Measurements from ENCODE around the gene NOVA2.

NOVA2 gene

GRCh38 chr19:45929247-45929646, 44.4 kb downstream of the NOVA2 start:
- no peak overlapping the region for H3K4me3 ChIP-seq (ENCODE audit: low read depth, low read length)

DNA sequence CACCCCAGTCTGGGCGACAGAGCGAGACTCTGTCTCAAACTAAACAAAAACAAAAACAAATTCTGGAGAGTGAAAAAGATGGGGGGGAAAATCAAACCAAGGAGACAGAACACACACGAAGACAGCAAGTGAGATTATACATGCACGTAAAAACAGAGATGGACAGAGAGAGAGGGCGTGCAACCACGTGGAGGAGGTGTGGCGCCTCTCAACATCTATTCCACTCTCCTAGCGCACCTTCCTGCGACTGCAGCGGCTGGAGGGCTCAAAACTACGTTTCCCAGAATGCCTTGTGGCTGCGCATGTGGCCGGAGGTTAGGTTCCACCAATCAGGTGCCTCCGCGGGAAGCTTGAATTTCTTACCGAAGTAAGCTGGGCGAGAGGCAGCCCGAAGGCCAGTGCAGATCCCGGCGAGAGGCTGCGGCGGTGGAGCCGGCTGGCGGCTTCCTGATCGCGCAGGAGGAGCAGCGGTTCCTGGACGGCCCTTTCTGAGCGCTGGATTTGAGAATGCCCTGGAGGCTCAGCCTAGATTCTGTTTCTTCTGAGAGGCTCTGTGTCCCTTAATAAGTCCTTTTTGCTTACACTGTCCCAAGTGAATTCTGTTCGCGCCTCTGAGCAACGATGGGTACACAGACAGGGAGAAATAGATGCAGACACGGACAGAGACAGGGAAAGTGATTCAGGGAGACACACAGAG, 46.0 kb downstream of the NOVA2 start:
- H3K4me3 ChIP-seq (ENCODE audit: low read depth, low read length): no peak overlapping the region

- H3K4me3 ChIP-seq (ENCODE audit: low read depth, low read length): no peak overlapping the region
Observed at GRCh38 chr19:45924891-45925447, 48.7 kb downstream of the NOVA2 start.

DNA sequence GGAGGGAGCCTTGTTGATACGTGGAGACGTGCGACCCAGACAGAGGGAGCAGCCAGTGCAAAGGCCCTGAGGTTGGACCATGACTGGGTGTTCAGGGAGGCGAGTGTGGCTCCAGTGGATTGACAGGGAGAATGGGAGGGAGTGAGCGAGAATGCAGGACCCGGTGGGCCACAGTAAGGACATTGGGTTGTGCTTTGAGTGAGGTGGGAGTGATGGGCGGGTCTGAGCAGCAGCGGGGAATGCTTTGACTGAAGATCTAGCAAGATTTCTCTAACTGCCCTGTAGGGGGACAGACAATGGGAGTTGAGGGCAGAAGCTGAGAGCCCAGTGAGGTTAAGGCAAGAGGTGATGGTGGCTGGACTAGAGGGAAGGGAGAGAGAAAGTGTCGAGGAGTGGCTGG, 51.4 kb downstream of the NOVA2 start:
- H3K4me3 ChIP-seq (ENCODE audit: low read depth, low read length): no peak overlapping the region

GRCh38 chr19:45920458-45920857, 53.2 kb downstream of the NOVA2 start:
- no peak overlapping the region for H3K4me3 ChIP-seq (ENCODE audit: low read depth, low read length)

DNA sequence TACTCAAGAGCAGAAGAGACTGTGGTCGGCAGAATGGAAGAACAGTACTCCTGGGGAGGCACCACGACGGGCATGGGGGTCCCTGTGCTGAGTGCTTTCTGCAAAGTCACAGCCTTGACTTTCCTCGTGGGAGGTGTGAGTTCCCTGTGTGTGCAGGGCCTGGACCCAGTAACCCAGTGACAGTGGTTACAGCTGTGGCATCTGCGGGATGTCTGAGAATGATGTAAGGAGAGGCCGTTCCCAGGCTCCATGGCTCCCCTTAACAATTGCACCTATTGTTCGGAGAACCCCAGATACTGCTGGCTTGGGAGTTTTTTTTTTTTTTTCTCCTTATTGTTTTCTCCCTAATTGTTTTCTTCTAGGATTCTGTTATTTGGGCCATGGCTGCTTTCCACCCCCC, 54.0 kb downstream of the NOVA2 start:
- H3K4me3 ChIP-seq (ENCODE audit: low read depth, low read length): no peak overlapping the region

DNA sequence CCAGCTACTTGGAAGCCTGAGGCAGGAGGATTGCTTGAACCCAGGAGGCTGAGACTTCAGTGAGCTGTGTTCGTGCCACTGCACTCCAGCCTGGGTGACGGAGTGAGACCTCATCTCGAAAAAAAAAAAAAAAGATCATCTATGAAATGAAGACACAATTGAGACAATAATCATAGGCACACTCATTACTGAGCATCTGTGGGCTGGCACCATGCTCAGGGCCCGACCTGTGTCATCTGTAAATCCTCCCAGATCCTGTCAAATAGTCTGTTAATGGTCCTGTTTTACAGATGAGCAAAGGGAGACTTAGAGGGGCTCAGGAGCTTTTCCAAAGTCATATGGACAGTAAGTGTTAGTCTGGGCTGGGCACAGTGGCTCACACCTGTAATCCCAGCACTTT, 54.9 kb downstream of the NOVA2 start:
- no peak overlapping the region for H3K4me3 ChIP-seq (ENCODE audit: low read depth, low read length)

GRCh38 chr19:45917421-45918091, 56.1 kb downstream of the NOVA2 start:
- H3K4me3 ChIP-seq (ENCODE audit: low read depth, low read length): no peak overlapping the region

DNA sequence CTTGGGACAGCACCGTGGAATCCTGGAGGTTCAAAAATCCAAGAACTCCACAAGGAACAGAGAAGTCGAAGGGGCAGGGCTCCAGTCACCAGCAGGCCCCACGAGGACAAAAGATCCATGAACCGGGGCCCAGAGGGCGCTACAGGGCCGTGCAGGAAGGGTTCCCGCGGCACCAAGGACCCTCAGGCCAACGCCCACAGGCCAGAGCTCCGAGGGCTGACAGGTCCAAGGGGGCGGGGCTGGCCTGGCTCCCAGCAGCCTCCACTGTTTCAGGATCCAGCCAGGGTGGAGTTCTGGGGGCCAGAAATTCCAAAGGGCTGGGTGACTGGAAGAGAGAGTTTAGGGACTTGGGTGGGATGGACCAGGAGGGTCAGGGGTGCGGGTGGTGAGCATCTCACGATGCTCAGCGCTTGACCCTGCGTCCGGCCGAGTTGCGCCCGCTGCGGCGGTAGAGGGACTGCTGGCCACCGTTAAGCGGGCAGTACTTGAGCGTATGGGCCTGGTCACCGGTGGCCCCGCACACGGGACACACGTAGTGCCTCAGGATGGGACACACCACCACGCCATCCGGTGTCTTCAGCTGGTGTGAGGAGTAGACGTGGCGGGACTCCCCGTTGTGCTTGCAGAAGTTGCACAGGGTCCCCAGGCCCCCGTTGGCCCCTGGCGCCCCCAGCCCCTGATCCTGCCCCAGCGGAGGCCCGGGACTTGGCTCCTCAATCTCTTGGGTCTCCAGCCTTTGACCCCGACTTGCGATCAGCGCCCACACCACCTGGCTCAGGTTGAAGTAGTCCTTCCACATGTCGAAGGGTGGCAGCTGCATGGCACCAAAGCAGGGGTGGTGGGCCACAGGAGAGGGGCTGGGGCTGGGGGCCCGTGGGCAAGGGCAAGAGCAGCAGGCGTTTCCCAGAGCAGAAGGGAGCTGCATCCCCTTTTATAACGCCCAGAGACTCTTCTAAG, 59.5 kb downstream of the NOVA2 start, which contains the start of gene NANOS2:
Gene NANOS2 (minus strand): TSS at position 905 of the 957 bp plus-strand sequence. CDS start 85 bp downstream, at position 820.
- no peak within 1 kb of the TSS for H3K4me3 ChIP-seq (ENCODE audit: low read depth, low read length)

DNA sequence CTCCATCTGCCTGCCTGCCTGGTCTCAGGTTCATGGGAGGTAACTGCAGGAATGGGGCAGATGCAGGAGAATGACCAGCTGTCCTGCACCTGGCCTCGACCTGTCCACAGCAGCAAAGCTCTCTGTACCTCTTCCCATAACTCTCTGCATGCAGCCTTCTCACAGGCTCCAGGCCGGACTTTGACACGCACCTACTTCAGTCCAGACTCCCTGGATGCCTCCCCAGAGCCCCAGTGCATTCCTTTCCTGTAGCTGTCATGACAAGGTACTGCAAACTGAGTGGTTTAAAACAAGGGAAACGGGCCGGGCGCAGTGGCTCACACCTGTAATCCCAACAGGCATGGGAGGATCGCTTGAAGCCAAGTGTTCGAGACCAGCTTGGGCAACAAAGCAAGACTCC, 62.4 kb downstream of the NOVA2 start:
- no peak overlapping the region for H3K4me3 ChIP-seq (ENCODE audit: low read depth, low read length)

DNA sequence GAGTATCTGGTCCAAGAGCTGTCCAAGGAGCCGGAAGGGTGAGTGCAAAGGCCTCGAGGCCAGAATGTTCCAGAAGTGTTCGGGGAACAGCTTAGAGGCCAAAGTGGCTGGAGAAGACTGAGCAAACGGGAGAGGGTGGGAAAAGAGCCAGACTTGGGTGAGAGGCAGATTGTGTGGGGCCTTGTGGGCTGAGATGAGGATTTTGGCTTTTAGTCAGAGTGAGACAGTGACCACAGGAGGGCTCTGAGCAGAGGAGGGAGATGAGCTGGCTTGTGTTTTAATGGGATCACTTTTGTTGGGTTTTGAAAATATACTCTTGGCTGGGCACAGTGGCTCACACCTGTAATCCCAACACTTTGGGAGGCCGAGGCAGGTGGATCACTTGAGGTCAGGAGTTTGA, 64.7 kb downstream of the NOVA2 start:
- no peak overlapping the region for H3K4me3 ChIP-seq (ENCODE audit: low read depth, low read length)

DNA sequence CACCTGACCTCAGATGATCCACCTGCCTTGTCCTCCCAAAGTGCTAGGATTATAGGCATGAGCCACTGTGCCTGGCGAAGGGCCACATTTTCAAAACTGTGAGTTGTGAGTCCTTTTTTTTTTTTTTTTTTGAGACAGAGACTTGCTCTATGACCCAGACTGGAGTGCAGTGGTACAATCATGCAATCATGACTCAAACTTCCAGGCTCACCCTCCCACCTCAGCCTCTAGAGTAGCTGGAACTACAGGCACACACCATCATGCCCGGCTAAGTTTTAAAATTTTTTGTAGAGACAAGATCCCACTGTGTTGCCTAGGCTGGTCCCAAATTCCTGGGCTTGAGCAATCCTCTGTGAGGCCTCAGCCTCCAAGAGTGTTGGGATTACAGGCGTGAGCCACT, 67.4 kb downstream of the NOVA2 start:
- H3K4me3 ChIP-seq (ENCODE audit: low read depth, low read length): no peak overlapping the region

GRCh38 chr19:45905011-45905410, 68.7 kb downstream of the NOVA2 start:
- H3K4me3 ChIP-seq (ENCODE audit: low read depth, low read length): no peak overlapping the region

DNA sequence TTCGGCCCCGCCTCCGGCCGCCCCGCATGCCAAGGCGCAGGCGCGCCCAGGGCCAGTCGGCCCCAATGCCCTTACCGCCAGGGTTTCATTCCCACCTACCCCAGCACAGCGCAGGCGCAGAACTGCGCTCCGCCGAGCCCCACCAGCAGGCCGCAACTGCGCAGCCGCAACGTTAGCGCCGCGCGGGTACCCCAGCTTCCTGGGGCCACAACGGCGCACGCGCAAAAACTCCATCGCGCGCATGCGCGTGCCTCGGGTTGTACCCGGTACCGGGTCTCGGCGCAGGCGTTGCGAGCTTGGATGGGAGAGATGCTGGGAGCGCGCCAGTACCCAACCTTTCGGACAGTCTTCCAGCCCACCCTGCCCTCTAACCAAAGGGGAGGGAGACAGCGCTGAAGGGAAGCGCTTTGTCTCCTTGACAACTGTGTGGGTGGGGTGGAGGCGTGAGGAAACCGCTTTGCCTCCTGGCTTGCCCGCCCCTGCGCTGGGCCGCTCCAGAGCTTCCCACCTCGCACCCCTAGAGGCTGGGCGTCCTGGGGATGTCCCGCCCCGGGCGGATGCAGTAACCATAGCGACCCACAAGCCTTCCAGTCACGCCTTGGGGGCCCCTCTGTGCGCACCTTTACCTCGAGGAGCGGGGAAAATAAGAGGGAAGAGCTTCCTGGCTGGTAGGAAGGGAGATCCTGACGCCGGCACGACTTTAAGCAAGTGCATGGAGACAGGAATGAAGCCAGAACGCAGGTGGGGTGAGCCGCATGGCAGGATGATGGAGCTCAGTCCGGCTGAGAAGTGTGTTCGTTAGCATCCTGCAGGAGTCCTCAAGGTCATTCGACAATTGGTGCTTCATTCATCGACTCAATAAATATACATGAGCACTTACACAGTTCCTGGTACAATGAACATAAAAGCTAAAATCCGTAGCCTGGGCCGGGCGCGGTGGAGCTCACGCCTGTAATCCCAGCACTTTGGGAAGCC, 70.7 kb downstream of the NOVA2 start:
- peak overlapping the region; percentile 66 for H3K4me3 ChIP-seq (ENCODE audit: low read depth, low read length)

DNA sequence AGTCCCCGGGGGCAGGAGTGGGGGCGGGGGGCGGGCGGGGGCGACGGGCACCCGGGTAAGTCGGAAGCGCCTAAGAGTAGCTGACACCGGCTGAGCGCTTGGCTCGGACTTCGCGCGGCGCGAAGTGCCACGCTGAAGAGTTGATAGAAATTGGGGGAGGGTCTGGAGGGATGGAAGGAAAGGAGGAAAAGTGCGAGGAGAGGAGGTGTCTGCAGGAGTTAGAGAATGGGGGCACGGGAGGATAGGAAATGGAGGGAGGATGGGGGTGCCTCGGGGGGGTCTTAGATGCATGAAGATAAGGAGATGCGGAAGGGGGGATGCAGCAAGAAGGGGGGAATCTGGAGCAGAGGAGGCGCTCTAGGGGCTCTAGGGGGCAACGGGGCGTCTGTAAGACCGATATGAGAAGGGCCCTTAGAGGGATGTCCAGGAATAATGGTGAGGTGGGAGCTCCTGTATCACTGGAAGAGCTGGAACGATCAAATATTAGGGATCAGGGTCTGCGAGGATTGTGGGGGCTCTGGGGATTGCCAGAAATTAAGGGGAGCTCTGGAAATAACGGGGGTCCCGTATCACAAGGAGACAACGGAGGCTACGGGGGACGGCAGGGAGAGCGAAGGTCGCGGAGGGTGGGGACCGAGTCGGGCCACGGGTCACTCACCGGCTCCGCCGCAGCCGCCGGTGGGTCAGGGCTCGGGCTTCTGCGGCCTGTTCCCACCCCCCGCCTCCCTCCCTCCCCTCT, 71.6 kb downstream of the NOVA2 start, which contains the start of gene MYPOP:
Gene MYPOP (minus strand): TSS at position 702 of the 739 bp plus-strand sequence. CDS start 840 bp downstream, outside the sequence.
- H3K4me3 ChIP-seq (ENCODE audit: low read depth, low read length): peak within 1 kb of the TSS; percentile 66

- peak overlapping the region; percentile 43 for H3K4me3 ChIP-seq (ENCODE audit: low read depth, low read length)
Observed at GRCh38 chr19:45901432-45901911, 72.2 kb downstream of the NOVA2 start.

GRCh38 chr19:45900738-45901431, 72.8 kb downstream of the NOVA2 start:
- H3K4me3 ChIP-seq (ENCODE audit: low read depth, low read length): peak overlapping the region; percentile 43

DNA sequence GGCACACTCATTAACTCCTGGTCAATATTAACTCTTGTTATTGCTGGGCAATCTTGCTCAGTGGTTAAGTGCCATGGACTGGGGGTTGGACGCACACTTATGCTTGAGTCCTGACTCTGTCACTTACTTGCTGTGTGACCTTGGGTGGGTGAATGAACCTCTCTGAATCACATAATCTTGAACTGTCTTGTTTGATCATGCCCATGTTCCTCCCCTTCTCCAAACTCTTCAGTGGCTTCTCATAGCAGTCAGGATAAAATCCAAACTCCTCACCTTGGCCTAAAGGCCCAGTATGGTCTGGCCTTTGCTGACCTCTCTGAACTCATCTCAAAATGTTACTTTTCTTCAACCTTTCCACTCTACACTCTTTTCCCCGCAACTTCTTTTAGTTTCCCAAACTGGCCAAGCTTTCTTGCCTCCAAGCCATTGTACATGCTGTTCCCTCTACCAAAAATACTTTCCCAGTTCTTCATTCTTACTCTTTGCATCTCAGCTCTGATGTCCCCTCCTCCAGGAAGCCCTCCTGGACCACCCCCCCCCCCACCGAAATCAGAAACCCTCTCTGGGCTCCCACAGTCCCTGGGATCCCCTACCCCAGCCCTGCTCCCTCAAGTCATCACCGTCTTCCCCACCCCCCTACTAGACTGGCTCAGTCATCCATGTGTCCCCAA, 73.6 kb downstream of the NOVA2 start:
- H3K4me3 ChIP-seq (ENCODE audit: low read depth, low read length): no peak overlapping the region
